ENCODE measurements around the gene SMARCA4.

The SMARCA4 gene

DNA sequence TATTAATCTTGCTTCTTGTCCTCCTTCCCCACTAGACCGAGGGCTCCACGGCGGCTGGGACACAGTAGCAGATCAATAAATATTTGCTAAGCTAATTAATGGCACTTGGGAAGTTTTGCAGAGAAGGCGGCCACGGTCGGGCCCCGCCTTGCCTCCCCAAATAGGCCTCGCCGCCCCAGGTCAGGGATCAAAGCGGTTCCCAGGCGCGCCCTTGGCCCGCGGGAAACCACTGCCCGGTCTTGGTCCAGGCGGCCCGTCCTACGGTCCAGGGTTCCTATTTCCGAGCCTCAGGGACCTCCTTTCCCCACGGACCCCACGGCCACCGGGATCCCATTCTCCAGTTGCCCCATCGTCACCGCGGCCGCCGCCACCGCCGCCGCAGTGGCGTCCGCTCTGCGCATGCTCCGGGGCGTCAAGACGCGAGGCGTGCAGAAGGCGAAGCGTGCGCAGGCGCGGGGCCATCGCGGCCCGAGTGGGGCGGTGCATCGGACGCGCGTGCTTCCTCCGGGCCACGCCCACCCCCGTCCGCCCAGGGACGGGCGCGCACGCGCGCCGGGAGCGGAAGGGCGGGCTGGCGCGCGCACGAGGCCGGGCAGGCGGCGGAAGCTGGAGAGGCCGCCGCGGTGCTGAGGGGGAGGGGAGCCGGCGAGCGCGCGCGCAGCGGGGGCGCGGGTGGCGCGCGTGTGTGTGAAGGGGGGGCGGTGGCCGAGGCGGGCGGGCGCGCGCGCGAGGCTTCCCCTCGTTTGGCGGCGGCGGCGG is at the start of gene SMARCA4:
SMARCA4 (plus strand) TSS at position 717 of the 759 bp plus-strand sequence. CDS start 23,122 bp downstream, outside the sequence.
- peak; percentile 97 for DNase-seq

DNA sequence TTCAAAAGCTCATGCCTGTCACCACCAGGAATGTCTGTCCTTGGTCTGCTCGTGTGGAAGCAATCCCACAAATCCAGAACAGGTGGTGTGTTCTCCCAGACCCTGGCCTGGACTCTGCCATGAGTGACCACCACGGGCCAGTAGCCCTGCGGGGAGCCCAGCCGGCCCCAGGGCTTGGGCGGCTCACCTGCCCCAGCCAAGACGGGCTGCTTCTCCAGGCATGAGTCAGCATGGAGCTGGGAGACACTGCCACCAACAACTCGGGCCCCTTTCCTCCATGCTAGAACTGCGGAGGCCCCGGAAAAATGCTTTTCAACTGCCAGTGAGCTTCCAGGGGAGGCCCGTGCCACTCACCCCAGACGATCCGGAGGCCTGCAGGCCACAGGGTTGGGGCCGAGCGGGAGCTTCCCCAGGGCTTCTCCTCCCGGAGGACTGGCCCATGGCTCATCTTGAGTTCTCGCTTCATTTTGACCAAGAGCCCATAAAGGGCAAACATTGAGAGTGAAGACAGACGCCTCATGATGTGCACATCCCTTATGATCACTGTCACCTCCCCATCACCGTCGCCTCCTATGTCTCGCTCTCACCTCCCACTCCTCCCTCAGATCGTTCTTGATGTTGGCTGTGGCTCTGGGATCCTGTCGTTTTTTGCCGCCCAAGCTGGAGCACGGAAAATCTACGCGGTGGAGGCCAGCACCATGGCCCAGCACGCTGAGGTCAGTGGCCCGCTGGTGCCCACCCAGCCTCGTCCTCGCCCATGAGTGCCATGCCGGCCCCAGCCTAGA is 49.1 kb upstream of the SMARCA4 start:
- no peak for DNase-seq

DNA sequence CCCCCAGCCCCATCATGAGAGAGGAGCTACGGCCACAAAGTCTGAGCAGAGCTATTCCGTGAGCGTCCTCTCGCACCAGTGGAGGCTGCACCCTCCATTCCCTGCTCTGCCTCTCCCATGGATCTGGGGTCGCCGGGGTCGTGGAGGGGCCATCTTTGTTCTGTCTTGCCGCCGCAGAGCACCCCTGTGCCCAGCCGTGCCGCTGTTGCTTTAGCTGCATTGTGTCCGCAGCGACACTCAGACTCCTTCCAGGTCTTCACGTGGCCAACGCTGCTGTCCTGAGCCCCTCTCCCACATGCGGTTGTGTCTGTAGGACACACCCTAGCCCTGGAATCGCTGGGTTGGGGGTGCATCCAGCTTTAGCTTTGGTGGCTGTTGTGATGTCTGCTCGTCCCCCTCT is 48.2 kb upstream of the SMARCA4 start:
- no peak for DNase-seq

GRCh38 chr19:10913716-10914340 is 47.0 kb upstream of the SMARCA4 start:
- DNase-seq: no peak

DNA sequence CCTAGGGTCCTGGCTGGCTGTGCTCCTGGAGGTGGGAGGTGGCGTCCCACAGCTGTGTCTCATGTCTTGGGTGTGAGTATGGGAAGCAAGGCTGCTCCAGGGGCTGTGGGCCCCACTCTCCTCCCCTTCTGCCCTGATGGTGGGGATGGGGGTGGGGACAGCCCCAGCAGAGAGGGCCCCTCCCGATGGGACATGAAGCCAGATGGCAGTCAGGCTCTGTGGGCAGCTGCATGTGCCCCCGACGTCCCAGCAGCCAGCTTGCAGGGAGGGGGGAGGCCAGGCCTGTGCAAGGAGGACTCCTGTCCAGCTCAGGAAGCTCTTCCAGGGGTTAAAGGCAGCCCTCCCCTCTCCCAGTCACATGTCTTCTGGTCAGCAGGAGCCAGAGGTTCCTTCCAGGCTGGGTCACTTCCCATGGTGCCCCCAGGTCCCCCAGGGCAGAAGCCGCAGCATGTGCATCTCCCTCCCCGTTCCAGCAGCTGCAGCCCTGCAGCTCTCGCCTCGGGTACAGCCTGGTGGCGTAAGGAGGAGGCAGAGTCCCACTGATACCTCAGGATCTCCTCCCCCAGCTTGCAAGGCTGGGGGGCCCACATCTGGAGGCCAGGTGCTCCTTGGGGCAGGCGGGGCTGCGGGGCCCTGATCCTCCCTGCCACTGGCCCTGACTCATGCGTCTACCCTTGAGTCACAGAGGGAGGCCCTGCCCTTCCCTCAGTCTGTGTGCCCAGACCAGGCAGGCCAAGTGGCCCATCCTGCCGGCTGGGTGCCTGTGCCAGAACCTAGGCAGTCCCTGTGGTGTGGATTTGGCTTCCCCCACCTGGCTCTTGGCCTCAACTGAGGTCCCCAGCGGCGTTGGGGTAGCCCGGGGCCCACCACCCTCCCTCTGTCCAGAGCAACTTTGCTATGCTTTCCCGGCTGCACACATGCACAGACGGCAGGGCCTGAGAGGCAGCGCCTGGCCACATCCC is 45.4 kb upstream of the SMARCA4 start:
- DNase-seq: no peak

DNA sequence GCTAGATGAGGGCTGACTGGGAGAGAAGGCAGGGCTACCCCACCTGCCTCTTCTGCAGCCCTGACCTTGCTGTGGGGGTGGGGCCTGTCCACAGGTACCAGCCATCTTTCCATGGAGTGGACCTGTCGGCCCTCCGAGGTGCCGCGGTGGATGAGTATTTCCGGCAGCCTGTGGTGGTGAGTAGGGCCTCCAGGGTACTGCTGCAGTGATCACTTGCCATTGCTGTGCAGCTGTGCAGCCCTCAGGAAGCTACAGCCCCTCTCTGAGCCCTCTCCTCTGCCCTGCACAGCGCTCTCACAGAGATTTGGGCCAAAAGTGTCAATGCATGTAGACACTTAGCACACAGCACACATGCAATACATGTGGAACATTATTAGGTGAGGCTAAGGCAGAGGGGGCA is 44.2 kb upstream of the SMARCA4 start:
- no peak for DNase-seq

- no peak for DNase-seq
Measured at GRCh38 chr19:10918359-10918758, 42.5 kb upstream of the SMARCA4 start.

DNA sequence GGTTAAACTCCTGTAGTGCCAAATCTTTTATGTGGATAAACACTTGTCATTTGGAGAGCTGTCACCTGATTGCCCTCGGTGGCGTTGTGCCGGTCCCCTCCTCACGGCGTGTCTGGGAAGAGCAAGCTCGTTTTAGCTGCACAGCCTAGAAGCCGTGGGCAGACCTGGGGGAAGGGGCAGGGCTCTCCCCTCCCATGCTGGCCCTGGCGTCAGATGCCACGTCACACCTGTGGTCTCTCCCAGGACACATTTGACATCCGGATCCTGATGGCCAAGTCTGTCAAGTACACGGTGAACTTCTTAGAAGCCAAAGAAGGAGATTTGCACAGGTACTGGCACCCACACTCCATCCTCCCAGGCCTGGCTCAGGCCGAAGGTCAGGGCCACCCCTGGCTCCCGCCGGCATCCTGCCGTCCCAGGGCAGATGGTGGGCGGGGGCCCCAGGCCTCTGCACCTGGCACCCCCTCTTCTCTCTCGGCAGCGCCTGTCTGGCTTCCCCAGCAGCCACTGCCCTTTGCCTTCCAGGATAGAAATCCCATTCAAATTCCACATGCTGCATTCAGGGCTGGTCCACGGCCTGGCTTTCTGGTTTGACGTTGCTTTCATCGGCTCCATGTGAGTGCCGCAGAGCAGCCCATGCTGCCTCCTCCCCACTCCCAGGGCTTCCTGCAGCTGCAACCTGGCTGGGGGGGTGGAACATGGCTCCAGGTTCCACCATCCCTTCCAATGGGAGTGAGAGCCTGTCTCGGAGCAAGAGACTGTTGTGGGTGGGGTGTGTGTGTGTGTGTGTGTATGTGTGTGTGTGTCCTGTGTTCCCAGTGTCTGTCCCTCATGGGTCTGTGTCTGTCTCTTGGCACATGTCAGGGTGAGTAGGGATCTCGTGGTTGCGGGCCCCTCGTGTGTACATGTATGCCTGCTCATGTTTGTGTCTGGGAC is 41.2 kb upstream of the SMARCA4 start:
- DNase-seq: no peak

GRCh38 chr19:10920288-10920655 is 40.6 kb upstream of the SMARCA4 start:
- DNase-seq: no peak

DNA sequence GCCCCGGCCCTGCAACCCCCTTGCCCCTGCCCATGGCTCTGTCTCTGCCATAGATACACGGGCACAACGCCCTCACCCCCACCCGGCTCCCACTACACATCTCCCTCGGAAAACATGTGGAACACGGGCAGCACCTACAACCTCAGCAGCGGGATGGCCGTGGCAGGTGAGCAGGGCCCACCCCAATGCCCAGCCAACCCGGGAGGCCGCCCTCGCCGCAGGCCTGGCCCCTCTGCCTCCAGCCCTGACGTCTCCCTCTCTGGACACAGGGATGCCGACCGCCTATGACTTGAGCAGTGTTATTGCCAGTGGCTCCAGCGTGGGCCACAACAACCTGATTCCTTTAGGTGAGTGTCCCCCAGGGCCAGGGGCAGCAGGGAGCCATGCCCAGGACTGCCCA is 40.0 kb upstream of the SMARCA4 start:
- no peak for DNase-seq

GRCh38 chr19:10921199-10921909 is 39.5 kb upstream of the SMARCA4 start:
- DNase-seq: no peak

- DNase-seq: no peak
Measured at GRCh38 chr19:10921910-10922637, 38.8 kb upstream of the SMARCA4 start.

GRCh38 chr19:10922638-10923014 is 38.2 kb upstream of the SMARCA4 start:
- no peak for DNase-seq

DNA sequence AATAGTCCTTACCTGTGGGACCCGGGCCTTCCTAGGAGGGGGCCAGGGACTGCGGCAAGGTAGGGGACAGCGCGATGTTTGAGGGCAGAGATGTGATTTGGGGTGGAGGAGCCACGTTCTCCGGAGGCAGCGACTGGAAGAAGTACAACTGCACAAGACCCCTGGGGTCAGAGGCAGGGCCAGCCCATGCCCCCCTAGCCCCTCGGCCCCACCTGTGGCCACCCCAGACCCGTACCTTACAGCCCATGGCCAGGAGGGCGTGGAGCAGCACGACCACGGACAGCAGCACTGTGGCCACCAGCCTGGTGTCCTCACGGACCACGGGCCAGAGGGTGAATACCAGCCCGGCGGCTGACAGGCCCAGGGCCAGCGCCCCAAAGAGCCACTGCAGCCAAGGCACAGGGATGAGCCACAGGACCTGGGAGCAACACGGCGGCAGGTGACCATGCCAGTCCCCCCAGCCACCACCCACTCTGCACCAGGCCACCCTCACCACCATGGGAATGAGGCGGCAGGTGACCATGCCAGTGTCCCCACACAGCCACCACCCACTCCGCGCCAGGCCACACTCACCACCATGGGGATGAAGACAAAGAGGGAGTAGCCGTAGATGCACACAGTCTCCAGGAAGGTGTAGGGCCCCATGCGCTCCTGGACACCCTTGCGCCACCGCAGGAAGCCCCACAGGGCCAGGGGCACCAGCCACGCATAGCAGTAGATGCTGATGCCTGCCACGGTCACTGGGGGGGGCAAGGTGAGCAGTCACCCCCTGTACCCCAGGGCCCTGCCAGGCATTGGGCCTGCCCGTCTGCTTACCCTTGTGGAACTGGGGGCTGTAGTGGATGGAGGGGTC is 37.3 kb upstream of the SMARCA4 start:
- DNase-seq: no peak

- DNase-seq: no peak
Measured at GRCh38 chr19:10924597-10924996, 36.2 kb upstream of the SMARCA4 start.

DNA sequence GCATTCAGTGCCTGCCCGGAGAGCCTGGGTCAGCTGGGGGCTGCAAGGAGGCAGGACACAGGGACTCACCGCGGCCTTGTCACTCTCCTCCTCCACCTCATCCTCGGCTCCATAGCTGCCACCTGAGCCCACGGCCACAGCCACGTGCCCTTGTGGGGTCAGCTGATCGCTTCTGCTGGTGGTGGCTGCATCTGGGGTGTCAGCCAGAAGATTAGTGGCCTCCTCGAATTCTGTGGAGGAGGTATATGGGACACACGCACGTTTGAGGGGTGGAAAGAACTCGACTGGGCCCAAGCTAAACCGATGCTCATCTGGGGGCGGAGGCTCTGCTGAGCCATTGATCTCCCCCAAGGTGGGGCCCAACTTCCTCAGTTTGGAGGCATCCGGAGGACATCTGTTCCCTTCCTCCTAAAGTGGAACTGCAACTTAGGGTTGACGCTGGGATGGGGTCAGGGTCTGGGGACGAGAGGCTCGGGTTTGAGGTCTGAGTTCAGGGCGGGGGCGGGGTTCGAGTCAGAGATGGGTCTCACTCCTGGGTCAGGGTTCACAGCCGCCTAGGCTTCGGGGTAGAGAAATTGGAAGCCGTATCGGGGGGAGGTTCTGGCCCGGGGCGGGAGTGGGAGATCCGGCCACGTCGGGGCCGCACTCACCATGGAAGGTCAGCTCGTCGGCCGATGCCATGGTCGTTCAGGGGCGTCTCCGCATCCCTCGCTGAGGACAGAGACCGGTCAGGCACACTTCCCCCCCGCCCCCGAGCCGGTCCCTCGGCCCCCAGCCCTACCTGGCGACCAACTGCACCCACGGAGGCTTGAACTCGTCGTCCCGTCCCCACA is 32.9 kb upstream of the SMARCA4 start:
- peak; percentile 18 for DNase-seq

DNA sequence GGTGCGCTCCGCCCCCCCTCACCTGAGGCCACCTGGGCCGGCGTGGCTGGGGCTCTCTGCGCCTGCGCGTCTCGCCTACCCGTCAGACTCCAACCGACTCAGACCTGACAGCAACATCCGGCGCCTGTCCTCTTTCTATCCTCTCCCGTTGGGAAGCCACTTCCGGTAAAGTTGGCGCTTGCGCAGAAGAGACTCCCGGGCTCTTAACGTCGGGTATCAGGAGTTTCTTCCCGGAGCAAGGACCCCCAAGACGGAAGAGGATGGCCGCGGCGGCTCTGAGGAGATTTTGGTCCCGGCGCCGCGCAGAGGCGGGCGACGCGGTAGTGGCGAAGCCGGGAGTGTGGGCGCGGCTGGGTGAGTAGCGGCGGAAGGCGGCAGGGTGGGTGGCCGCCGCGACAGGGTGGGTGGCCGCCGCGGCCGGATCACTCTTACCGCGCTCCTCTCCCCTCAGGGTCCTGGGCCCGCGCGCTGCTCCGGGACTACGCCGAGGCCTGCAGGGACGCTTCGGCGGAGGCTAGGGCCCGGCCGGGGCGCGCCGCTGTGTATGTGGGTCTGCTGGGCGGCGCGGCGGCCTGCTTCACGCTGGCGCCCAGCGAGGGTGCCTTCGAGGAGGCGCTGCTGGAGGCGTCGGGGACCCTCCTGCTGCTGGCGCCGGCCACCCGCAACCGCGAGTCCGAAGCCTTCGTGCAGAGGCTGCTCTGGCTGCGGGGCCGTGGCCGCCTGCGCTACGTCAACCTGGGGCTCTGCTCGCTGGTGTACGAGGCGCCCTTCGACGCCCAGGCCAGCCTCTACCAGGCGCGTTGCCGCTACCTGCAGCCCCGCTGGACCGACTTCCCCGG is 32.0 kb upstream of the SMARCA4 start, which contains the start of the genes TIMM29 and YIPF2:
TIMM29 (plus strand) TSS at position 249 of the 839 bp plus-strand sequence; CDS start at position 261, 12 bp downstream.
YIPF2 (minus strand) TSS at position 77 of the 839 bp plus-strand sequence. CDS start 229 bp downstream, outside the sequence.
- peak; percentile 96 to 98 for DNase-seq
